NK-92 treated with Interleukin-12 subunit alpha and Interleukin-12 subunit beta, amount 100 ng/mL, for 24 hours (cell line): ENCODE results near the gene LDB3.
"Not testable (repeated sequence)": the region's sequence is repeated elsewhere in the genome, so short reads cannot be mapped to it uniquely, and the experiment has no call there.

Experiments used
- DNase-seq: peaks from one replicate; lab custom pipeline; 2025; lab: John Stamatoyannopoulos, UW

The LDB3 gene

DNA sequence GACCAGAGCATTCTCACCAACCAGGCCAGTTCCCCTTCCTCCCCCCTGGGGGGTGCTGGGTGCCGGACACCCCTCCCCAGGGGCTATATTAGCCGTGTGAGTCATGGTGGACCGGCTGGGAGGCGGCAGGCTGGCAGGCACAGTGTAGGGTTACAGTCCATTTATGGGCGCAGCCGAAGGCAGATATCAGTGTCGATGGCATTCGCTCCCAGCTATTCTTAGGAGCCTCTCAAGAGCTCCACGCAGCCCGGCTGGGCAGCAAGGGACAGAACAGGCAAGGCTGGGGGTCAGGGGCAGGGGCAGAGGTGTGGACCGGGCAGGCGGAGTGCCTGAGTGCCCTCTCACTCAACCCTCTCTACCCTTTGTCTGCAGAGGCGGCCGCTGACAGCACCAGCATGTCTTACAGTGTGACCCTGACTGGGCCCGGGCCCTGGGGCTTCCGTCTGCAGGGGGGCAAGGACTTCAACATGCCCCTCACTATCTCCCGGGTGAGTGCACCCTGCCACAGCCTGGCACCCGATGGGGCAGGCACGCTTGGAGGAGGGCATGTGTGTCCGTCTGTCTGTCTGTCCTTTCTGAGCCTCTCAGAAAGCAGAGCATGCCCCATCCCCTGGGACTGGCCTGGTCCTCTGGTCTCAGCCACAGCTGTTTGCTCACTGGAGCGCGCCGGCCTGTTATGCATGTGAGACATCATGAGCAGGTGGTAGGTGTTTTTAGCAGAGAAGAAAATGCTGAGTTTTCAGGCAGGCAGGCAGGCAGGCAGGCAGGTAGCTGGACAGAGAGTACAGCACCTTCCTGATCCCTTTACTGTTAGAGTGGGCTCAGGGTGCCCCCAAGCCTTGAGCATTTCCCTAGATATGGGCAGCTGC is at the start of gene LDB3:
Gene LDB3, plus strand, starts transcription at position 215 of the 869 bp plus-strand sequence. Its CDS starts 181 bp downstream, at position 396.
- DNase-seq = no peak

GRCh38 chr10:86628311-86628710 is 40.0 kb upstream of the LDB3 start:
- DNase-seq = no peak

DNA sequence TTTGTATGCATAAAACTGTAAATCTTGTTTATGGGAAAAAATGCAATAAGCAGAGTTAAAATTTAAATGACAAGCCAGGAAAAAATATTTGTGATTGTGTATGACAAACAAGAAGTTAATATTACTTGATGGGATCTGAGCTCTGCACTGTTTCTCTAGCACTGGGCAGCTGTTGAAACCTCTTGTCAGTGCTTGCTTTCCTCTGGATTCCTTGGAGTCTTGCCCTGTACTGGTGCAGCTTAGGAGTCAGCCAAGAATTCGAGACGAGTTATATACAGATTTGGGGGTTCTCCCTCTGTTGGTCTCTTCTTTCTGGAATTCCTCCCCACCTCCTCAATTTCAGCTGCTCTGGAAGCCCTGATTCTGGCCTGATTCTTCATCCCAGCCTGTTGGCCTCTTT is 38.2 kb upstream of the LDB3 start:
- no peak for DNase-seq

DNA sequence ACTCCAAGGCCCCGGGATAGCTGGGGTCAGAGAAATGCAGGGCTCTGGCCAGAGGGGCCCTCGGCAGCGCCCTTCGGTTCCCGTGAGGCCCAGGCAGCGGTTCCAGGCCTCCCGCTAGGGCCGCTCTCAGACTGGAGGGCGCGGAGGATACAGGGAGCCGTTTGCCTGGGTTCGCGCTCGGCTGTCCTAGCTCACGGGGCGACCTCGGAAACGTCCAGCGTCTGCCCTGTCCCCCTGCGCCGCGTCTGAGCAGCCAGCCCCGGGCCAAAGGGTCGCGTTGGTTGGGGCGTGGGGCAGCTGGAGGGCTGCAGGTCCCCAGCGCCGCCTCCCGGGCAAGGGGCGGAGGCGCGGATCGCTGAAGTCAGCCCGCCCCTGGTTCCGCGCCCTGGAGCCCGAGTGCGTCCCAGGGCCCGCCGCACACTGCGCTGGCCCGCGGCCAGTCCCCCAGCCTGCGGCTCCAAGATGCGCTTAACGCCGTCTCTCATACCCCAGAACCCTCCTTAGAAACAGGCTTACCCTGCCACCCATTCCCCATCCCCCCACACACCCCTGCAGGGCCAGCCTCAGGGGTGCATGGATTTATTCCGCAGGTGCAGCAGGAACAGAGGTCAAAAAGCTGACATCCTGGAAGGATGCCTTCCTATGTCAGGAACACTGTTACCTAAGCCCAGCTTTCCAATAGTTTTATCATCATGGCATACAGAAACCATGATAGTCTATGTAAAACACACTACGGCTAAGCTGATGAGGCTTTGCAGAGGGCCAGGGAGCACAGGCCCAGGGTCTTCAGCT is 36.1 kb upstream of the LDB3 start:
- no peak for DNase-seq

DNA sequence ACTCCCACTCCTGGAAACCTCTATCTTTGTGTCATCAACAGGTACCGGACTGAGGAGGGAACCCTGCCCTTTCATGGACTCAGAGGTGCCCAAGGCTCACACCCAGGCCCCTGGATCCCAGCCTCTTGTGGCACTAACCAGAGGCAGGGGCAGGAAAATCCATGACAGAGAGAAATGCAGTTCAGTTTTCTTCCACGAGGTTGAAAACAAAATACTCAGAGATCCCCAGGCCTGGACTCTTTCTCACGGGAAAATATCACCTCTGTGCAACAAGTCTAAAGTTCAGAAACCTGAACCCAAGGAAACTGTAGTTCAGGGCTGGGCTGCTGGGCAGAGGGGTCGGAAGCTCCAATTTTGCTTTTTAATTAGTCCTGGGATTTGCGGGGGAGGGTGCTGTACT is 35.4 kb upstream of the LDB3 start:
- no peak for DNase-seq

GRCh38 chr10:86635402-86635801 is 32.9 kb upstream of the LDB3 start:
- no peak for DNase-seq

GRCh38 chr10:86636311-86636710 is 32.0 kb upstream of the LDB3 start:
- DNase-seq = no peak

DNA sequence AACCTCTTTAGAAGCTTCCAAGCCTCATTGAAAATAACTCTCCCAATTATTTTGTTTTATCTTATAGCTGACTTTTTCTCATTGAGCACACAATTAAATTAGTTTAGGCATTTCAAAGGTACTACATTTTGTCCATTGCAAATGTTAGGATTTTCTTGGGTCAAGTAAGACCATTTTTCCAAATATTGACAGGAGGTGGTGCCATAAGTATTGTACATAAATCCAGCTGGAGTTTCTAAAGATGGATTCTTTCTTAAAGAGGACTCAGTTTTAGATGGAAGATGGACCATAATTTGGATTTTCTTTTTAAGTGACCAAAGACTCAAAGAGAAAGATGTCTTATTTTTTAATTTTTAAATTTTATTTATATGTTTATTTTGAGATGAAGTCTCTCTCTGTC is 26.3 kb upstream of the LDB3 start:
- no peak for DNase-seq

DNA sequence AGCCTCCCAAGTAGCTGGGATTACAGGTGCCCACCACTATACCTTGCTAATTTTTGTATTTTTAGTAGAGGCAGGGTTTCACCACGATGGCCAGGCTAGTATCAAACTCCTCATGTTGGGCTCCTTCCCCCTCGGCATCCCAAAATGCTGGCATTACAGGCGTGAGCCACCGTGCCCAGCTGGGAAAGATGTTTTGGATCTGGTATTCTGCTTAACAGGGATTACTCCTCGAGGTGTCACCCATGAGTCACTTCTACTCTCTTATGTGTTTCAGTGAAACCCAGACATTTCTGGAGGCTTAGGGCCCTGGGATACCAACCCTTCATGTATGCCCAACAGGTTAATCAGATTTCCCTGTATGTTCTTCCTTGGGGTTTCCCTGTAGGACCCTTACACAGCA is 25.8 kb upstream of the LDB3 start:
- DNase-seq = no peak

DNA sequence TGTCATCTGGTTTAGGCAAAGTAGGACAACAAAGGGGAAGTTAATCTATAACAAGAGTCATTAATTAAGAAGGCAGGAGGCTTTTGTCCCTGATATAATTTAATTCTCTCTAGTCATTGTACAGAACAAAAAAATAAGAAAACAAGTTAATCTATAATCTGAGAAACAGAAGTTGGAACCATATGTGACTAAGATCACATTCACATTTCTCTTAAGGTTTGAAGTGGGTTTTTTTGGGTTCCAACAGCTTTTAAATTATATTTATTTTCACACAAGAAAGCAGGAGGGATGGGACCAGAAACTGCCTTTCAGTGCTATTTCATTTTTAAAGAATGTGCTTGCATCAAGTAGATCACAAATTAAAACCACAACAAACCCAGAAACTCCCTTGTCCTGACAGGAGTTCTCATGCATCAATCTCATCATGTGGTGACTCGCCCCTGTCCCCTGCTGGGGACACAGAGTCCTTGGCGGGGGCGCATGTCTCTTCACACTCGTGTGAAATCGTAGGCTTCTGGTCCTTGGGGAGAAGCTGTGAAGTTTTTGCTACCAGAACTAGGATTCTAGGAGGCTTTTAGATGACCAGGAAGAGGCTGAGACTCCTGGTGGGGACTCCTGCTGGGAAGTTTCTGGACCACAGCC is 24.0 kb upstream of the LDB3 start:
- DNase-seq = no peak

- DNase-seq = no peak
Observed at GRCh38 chr10:86644794-86645445, 23.4 kb upstream of the LDB3 start.

GRCh38 chr10:86645621-86646165 is 22.6 kb upstream of the LDB3 start:
- not testable (repeated sequence) for DNase-seq

- DNase-seq = no peak
Observed at GRCh38 chr10:86646532-86646931, 21.8 kb upstream of the LDB3 start.

DNA sequence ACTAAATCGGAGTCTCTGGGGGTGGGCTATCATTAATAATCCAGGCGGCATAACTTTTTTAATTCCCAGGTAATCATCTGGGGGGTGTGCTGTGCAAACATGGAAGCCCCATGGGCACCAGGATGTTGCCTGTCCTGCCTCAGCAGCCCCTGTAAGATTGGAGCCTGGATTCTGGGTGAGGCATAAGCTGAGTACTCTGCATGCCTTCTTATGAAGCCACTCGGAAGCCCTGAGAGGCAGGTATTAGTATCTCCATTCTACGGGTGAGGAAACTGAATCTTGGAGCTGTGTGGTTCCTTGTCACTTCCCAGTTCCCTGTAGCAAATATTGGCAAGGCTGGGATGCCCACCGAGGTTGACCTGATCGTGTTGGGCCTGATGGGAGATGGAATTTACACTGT is 21.4 kb upstream of the LDB3 start:
- no peak for DNase-seq

- DNase-seq = no peak
Observed at GRCh38 chr10:86647773-86648703, 20.3 kb upstream of the LDB3 start.

DNA sequence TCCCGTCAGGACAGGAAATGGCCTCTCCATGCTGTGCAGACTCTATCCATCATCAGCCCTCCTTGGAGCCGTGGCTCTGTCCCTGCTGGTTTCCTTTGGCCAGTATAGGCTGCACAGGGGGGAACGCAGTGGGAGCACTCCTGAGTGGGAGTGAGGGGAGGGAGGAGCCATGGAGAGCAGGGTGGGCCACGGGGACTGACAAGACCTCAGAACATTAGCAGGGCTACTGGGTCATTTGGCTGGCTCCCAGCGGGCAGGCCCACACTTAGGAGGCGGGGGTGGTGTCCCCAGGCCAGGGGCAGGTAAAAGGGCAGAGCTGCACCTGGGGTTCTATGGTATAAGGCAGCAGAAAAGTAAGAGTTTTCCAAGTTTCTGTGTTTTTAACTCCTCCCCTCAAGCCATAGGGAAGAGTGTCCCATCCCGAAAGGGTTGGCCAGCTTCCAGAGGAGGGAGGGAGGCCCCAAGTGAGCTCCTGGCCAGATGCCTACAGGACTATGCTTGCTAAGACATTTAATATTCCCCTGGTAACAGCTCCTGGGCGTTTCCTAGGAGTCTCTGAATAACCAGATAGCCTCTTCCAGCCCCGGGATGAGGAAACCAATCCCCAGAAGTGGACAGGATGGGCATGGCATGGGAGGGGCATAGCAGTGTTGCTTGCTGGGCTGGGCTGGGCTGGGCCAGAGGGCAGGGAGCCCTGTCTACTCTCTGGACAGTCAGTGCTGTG is 19.4 kb upstream of the LDB3 start:
- DNase-seq = no peak

GRCh38 chr10:86649471-86650150 is 18.7 kb upstream of the LDB3 start:
- DNase-seq = no peak

DNA sequence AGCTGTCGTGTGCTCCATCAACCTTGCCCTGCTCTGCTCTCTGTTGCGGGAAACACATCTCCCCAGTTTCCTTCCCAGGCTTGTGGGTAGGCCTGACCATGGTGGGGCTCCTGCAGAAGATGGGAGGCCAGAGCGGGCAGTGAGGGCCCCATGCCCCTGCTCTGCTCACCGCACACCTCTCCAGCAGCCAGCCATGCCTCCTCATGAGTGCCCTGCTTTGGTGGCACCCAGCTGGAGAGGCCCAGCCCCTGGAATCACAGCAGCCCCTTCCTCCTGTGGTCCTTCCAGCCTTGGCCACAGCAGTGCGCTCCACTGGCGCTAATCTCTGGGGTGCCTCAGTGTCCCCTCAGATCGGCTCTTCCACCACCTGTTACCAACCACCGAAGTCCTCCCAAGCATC is 18.2 kb upstream of the LDB3 start:
- DNase-seq = no peak

DNA sequence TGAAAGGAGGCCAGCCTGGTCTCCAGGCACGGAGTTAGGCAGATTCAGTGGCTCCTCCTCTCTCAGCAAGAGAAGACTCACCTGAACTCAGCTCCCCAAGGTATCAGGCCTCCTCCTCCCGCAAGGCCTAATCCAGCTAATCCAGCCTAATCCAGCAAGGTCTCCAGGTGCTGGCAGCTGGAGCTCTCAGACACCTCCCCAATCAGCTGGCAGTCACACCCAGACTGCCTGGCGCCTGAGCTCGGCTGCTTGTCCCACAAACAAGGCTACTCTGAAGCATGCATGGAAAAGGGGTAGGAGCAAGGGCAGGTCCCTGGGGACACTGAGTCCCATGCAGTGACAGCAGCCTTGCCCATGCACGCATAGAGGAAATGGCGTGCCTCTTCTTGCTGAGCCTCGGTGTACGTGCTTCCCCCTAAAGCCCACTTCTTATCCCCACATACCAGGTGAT is 17.3 kb upstream of the LDB3 start:
- no peak for DNase-seq
